Activated CD4-positive, alpha-beta T cell treated with anti-CD3 and anti-CD28 coated beads, Interleukin-2, amount 50 U/mL, for 1 hour (primary cell): ENCODE results near the gene TMEM121.
"Not testable (repeated sequence)": the region's sequence is repeated elsewhere in the genome, so short reads cannot be mapped to it uniquely, and the experiment has no call there.

ENCODE experiments used
- DNase-seq: peaks from one replicate; pipeline ENCODE4 v3.0.0-alpha.2; 2020

Gene TMEM121

DNA sequence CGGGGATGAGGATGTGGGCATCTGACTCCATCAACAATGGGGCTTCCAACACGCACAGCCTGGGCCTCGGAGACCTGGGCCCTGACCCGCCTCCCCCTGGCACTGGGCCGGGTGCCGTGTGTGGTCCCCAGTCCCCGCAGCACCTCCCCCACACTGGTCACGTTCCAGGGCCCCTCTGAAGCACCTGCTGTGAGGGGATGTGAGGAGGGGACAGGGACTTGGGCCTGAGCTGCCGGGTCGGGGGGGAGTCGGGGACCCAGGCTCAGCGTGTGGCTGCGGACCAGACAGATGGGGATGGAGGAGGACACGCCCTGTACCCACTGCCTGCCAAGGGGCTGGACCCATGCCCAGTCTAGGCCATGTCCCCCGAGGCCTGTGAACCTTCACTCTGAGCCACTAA lies 45.7 kb downstream of the TMEM121 start:
- not testable (repeated sequence) for DNase-seq

DNA sequence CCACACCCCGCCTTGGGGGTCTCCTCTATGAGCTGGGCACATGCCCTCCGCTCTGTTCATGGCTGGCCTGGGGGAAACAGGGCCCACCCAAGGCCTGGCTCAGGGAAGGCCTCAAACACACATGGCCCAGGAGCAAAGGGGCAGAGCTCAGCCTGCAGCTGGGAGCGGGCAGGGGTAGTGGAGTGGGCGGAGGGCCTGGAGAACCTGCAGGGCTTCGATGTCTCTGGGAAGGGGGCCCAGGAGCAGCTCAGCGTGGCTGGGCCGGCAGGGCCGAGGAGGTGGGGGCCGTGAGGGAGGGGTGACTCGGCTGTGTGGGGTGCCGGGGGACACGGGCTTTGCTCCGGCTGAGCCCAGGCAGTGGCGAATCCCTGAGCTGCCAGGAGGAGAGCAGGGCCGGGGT lies 47.5 kb downstream of the TMEM121 start:
- DNase-seq: not testable (repeated sequence)

DNA sequence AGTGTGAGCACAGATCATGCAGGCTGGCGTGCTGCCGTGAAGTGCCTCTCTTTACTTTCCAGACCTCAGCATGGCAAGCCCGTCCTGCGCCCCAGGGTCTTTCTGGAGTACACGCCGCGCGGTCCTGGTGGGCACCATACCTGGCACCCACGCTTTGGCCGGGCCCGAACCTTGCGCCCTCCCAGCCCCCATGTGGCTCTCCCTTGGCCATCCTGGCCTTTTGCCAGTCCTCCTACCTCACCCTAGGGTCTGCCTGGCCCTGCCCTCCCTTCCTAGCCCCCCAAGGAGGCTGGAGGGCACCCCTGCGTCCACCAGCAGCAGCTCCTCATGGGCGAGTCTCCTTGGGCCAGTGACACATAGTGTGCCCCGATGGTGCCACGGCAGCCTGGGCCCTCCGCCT lies 48.0 kb downstream of the TMEM121 start:
- not testable (repeated sequence) for DNase-seq

DNA sequence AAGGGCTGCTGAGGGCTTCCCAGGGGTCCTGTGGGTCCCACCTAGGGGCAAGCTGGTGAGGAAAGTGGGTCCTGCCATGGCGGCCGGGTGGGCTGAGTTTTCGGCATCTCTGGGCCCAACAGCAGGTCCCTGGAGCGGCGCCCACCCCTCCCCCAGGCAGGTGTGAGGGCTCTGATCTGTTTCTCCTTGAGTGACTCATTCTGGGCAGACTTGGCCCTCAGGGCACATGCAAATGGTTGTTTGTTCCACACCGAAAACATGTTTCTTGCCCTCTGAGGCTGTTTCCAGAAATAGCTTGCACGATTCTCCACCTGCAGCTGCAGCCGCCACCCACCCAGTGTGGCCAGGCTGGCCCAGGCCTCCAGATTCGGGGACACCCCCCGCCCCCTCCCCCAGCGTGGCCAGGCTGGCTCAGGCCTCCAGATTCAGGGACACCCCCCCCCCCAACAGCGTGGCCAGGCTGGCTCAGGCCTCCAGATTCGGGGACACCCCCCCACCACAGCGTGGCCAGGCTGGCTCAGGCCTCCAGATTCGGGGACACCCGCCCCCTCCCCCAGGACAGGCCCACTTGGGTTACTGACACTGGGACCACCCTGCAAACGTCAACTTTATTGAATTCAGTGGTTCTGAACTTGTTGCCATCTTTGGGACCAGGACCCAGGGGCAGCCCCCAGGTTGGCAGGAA lies 48.8 kb downstream of the TMEM121 start:
- DNase-seq: not testable (repeated sequence)

DNA sequence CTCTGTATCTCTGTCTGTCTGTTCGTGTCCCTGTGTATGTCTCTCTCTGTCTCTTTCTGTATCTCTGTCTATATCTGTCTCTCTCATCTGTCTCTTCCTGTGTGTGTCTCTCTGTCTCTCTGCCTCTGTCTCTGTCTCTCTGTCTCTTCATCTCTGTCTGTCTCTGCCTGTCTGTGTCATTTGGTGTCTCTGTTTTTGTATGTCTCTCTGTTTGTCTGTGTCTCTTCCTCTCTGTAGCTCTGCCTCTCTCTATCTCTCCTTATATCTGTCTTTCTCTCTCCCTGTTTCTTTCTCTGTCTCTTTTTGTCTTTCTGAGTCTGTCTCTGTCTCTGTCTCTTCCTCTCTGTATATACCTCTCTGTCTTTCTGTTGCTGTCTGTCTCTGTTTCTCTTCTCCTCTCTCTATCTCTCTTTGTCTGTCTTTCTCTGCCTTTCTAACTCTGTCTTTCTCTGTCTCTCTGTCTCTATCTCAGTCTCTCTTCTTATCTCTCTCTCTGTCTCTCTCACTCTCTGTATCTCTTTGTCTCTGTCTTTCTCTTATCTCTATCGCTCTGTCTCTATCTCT lies 50.2 kb downstream of the TMEM121 start:
- DNase-seq: no peak

DNA sequence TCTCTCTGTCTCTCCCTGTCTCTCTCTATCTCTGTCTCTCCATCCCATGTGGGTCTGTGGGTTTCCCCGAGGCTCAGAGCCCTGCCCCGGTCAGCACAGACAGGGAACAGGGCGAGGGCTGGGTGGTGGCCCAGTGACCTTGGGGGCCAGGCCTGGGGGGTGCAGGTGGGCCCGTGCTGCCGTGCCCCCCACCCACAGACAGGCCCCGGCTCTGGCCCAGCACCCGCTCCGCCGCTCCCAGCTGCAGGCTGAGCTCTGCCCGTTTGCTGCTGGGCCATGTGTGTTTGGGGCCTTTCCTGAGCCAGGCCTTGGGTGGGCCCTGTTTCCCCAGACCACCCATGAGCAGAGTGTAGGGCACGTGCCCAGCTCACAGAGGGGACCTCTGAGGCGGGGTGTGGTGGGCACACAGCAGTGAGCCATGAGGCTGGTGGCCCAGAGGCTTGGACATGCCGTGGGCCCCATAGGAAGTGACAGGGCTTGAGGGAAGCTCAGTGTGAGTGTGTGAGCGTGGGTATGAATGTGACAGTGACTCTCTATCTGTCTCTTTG lies 51.0 kb downstream of the TMEM121 start:
- no peak for DNase-seq

DNA sequence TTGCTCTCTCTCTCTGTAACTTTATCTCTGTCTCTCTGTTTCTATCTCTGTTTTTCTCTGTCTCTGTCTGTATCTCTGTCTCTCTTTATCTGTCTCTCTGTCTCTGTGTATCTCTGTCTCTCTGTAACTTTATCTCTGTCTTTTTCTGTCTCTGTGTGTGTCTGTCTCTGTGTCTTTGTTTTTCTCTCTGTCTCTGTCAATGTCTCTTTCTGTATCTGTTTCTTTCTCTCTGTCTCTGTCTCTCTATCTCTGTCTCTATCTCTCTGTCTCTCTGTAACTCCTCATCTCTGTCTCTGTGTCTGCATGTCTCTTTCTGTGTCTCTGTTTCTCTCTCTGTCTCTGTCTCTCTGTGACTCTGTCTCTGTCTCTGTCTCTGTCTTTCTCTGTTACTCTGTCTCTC lies 51.7 kb downstream of the TMEM121 start:
- no peak for DNase-seq

DNA sequence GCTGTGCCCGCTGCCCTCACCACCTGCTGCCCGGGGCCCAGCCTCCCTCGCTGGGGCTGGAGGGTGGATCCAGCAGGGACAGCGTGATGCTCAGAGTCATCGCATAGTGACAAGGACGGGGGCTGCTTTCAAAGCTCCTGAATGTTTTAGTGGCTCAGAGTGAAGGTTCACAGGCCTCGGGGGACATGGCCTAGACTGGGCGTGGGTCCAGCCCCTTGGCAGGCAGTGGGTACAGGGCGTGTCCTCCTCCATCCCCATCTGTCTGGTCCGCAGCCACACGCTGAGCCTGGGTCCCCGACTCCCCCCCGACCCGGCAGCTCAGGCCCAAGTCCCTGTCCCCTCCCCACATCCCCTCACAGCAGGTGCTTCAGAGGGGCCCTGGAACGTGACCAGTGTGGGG lies 52.8 kb downstream of the TMEM121 start:
- DNase-seq: not testable (repeated sequence)
